K562 (cell line): ENCODE measurements around the gene CERS6. TPM values are rescaled to one million over a fixed set of nuclear protein-coding genes. Genes with fewer than 3 reads are reported as not detected.

ENCODE experiments used
- BHLHE40 ChIP-seq: IDR thresholded peaks from 2 replicates; pipeline ENCODE4 v1.6.1; 2011; ENCODE audit warnings: low read length, improper control_type of control experiment
- EWSR1 ChIP-seq: fragments of 450-650 bp; IDR thresholded peaks from 2 replicates; pipeline ENCODE4 v1.6.1; 2018; ENCODE audit warnings: borderline replicate concordance, mild to moderate bottlenecking, low read depth, moderate library complexity; ENCODE audit not compliant: partially characterized antibody
- HMGXB4 ChIP-seq: sonication (generic); formaldehyde crosslinking; IDR thresholded peaks from 2 replicates; pipeline ENCODE4 v1.8.1; 2023; ENCODE audit warnings: mild to moderate bottlenecking, missing genetic modification reagents
- HNRNPH1 ChIP-seq: fragments of 200-400 bp; formaldehyde crosslinking; optimal IDR thresholded peaks from 2 replicates; pipeline ENCODE3; 2017; ENCODE audit warnings: low read depth, mild to moderate bottlenecking, low read length, moderate library complexity
- PHF20 ChIP-seq: fragments of 450-650 bp; IDR thresholded peaks from 2 replicates; pipeline ENCODE4 v1.6.1; 2018; ENCODE audit not compliant: partially characterized antibody
- SMARCB1 ChIP-seq: IDR thresholded peaks from 2 replicates; pipeline ENCODE4 v1.6.1; 2011; ENCODE audit warnings: improper control_type of control experiment, low read depth; ENCODE audit not compliant: insufficient read length
- TAF7 ChIP-seq: fragments of 450-650 bp; IDR thresholded peaks from 2 replicates; pipeline ENCODE4 v1.6.1; 2016; ENCODE audit warnings: missing genetic modification characterization, missing compliant biosample characterization
- TRIM25 ChIP-seq: fragments of 450-650 bp; IDR thresholded peaks from 2 replicates; pipeline ENCODE4 v1.7.0; 2016; ENCODE audit warnings: borderline replicate concordance
- U2AF2 ChIP-seq: fragments of 200-400 bp; formaldehyde crosslinking; optimal IDR thresholded peaks from 2 replicates; pipeline ENCODE3; 2017; ENCODE audit warnings: low read depth, mild to moderate bottlenecking, low read length
- ZBTB9 ChIP-seq: fragments of 450-650 bp; formaldehyde crosslinking; IDR thresholded peaks from 2 replicates; pipeline ENCODE4 v1.4.0; 2020; ENCODE audit warnings: mild to moderate bottlenecking, moderate library complexity
- ZNF57 ChIP-seq: fragments of 450-650 bp; formaldehyde crosslinking; IDR thresholded peaks from 2 replicates; pipeline ENCODE4 v1.4.0; 2020; ENCODE audit warnings: mild to moderate bottlenecking, moderate library complexity
- ZNF740 ChIP-seq, 3 experiments: fragments of 200-800 bp in 1 of 3; sonication (Bioruptor generic) in 1 of 3; sonication (generic) in 1 of 3; formaldehyde crosslinking in 1 of 3; IDR thresholded peaks; 2 replicates each; pipeline versions ENCODE4 v1.6.1 to v1.8.0; 2016 to 2022; ENCODE audit warnings: mild to moderate bottlenecking in 2 of 3, missing compliant biosample characterization in 2 of 3, missing genetic modification characterization in 2 of 3, missing genetic modification reagents in 1 of 3
- ZNF785 ChIP-seq: fragments of 250-450 bp; sonication (Bioruptor Pico); IDR thresholded peaks from 2 replicates; pipeline ENCODE4 v1.4.0; 2020; ENCODE audit warnings: mild to moderate bottlenecking
- polyA plus RNA-seq, 8 experiments: library from polyadenylated mRNA; depleted of rRNA in 4 of 8; stranded (reverse) in 5 of 8; unstranded in 3 of 8; fragments of >200 nt; fragmentation: Nextera tagmentation in 2 of 8; fragmentation: Illumina TruSeq in 1 of 8; extraction: Ambion mirVana in 2 of 8; extraction: Trizol in 1 of 8; gene quantifications; 2 replicates each; pipeline versions ENCODE4 v1.2.1 to v1.2.3, GENCODE V29; 2011 to 2014; ENCODE audit warnings: inconsistent platforms in 1 of 8, missing spikeins in 1 of 8
- total RNA-seq, 7 experiments: library from RNA; depleted of rRNA in 6 of 7; stranded (reverse); fragments of >200 nt in 6 of 7; fragmentation: Illumina TruSeq in 2 of 7; extraction: Trizol in 2 of 7; gene quantifications; 2 replicates each; pipeline versions ENCODE4 v1.2.1 to v1.2.3, GENCODE V29; 2011 to 2021; ENCODE audit warnings: low replicate concordance in 1 of 7
- TF ChIP-seq, protein P1 (sequence below): sonication (generic); formaldehyde crosslinking; IDR thresholded peaks from 2 replicates; pipeline ENCODE4 v1.8.0; 2022; ENCODE audit warnings: missing genetic modification reagents, mild to moderate bottlenecking, moderate library complexity, borderline replicate concordance
- TF ChIP-seq, protein P2 (sequence below): fragments of 450-650 bp; IDR thresholded peaks from 2 replicates; pipeline ENCODE4 v1.6.1; 2016; ENCODE audit warnings: low read depth, mild to moderate bottlenecking, moderate library complexity
- TF ChIP-seq, protein P3 (sequence below), 2 experiments: fragments of 450-650 bp; IDR thresholded peaks; 2 replicates each; pipeline ENCODE4 v1.6.1; 2016

The CERS6 gene
- total and polyA plus RNA-seq, 9 of the 15 experiments (the other 6 are each of a cell fraction or from before 2014, with no cell fraction given), result 1.6 to 13.6 (median 11.4) TPM

DNA sequence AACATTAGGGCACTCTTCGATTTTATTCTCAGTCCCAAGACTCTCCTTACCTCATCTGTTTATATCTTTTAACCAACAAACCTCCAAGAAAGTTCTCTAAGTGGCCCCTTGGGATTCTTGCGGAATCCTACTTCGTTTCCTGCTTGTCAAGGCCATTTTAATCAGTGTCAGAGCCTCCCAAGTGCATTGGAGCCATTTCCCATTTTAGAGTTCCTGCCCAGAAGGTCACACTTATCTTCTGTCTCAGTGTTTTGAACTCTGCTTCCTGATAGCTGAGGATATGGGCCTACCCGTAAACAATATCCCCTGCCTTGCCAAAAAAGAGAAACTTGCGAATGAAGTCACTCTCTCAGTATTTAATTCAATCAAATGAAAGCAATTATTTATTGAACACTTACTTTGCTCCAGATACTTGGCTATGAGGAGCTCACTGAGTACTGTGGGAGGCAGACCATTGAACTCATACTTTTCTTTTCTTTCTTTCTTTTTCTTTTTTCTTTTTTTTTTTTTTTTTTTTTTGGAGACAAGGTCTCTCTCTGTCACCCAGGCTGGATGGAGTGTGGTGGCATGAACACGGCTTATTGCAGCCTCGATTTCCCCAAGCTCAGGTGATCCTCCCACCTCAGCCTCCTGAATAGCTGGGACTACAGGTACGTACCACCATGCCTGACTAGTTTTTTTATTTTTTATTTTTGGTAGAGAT is 340.7 kb downstream of the CERS6 start (continued):
- TF ChIP-seq ZBTB9 (CRISPR knock-in tag) (peak; percentile 67), SMARCB1 (no peak), HMGXB4 (CRISPR knock-in tag) (no peak), PHF20 (peak; percentile 7), ZNF740 (CRISPR knock-in tag; IDR thresholded peaks at IDR 0.05) (no peak), ZNF740 (tag; IDR thresholded peaks at IDR 0.05) (no peak), BHLHE40 (peak; percentile 37; the same call in 1 of the 2 replicates), TAF7 (tag) (no peak), U2AF2 (no peak), TRIM25 (0 out of 2 replicates have a peak, but pooled peaks have one; percentile 66), HNRNPH1 (no peak), ZNF785 (CRISPR knock-in tag) (no peak), ZNF57 (CRISPR knock-in tag) (no peak), EWSR1 (no peak)
- TF ChIP-seq, protein P1, sequence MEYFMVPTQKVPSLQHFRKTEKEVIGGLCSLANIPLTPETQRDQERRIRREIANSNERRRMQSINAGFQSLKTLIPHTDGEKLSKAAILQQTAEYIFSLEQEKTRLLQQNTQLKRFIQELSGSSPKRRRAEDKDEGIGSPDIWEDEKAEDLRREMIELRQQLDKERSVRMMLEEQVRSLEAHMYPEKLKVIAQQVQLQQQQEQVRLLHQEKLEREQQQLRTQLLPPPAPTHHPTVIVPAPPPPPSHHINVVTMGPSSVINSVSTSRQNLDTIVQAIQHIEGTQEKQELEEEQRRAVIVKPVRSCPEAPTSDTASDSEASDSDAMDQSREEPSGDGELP, result no peak
- TF ChIP-seq, protein P2, sequence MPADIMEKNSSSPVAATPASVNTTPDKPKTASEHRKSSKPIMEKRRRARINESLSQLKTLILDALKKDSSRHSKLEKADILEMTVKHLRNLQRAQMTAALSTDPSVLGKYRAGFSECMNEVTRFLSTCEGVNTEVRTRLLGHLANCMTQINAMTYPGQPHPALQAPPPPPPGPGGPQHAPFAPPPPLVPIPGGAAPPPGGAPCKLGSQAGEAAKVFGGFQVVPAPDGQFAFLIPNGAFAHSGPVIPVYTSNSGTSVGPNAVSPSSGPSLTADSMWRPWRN, result no peak; the same call in 1 of the 2 replicates
- TF ChIP-seq, protein P3, sequence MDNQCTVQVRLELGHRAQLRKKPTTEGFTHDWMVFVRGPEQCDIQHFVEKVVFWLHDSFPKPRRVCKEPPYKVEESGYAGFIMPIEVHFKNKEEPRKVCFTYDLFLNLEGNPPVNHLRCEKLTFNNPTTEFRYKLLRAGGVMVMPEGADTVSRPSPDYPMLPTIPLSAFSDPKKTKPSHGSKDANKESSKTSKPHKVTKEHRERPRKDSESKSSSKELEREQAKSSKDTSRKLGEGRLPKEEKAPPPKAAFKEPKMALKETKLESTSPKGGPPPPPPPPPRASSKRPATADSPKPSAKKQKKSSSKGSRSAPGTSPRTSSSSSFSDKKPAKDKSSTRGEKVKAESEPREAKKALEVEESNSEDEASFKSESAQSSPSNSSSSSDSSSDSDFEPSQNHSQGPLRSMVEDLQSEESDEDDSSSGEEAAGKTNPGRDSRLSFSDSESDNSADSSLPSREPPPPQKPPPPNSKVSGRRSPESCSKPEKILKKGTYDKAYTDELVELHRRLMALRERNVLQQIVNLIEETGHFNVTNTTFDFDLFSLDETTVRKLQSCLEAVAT (IDR thresholded peaks at IDR 0.05), result 0 out of 4 replicates have a peak, but pooled peaks of 1 of the 2 experiments have one; percentile 12
